Kidney epithelial cell (primary cell): Measurements from ENCODE around the gene YPEL2. TPM values are rescaled to one million over a fixed set of nuclear protein-coding genes. Genes with fewer than 3 reads are reported as not detected.
A peak's percentile ranks its signal among the peaks of the same experiment; 100 is the strongest.

ENCODE experiments used
- DNase-seq: peaks from one replicate; pipeline ENCODE4 v3.0.0-alpha.2; 2010; ENCODE audit warnings: low read depth
- H3K27me3 ChIP-seq: 2 replicates; pipeline ENCODE4 v1.6.0; 2011; ENCODE audit warnings: low read length; ENCODE audit not compliant: control insufficient read depth, insufficient read depth
- H3K36me3 ChIP-seq: 2 replicates; pipeline ENCODE4 v1.5.1; 2011; ENCODE audit warnings: low read length; ENCODE audit not compliant: control insufficient read depth, insufficient read depth
- H3K4me3 ChIP-seq: 2 replicates; pipeline ENCODE4 v1.5.1; 2011; ENCODE audit warnings: low read depth, mild to moderate bottlenecking, control low read depth, low read length
- CTCF ChIP-seq: IDR thresholded peaks from 2 replicates; pipeline ENCODE4 v1.5.1; 2011; ENCODE audit warnings: mild to moderate bottlenecking, moderate library complexity, low read length, control low read depth, inconsistent platforms; ENCODE audit not compliant: insufficient read depth, poor library complexity, severe bottlenecking
- total RNA-seq: library from RNA; depleted of rRNA; stranded (reverse); fragments of >200 nt; gene quantifications from 2 replicates; pipeline ENCODE4 v1.2.3, GENCODE V29; 2015

YPEL2 gene
- total RNA-seq, 1 donor from 2014 or later, result 16.8 TPM

- no peak for TF ChIP-seq CTCF
- H3K36me3 ChIP-seq, result no peaks in the 10 kb centered on the region
- H3K4me3 ChIP-seq, result no peak overlapping the region
- no peaks in the 10 kb centered on the region for H3K27me3 ChIP-seq
- DNase-seq, result no peak
Measured at GRCh38 chr17:59374612-59375011, 43.2 kb downstream of the YPEL2 start.

- Histone ChIP-seq H3K4me3 (no peak overlapping the region), H3K27me3 (no peaks in the 10 kb centered on the region), H3K36me3 (no peaks in the 10 kb centered on the region)
- DNase-seq, result no peak
- TF ChIP-seq CTCF, result no peak
Measured at GRCh38 chr17:59375857-59376256, 44.4 kb downstream of the YPEL2 start.

GRCh38 chr17:59376506-59376905 lies 45.1 kb downstream of the YPEL2 start:
- H3K27me3 ChIP-seq, result no peaks in the 10 kb centered on the region
- no peak overlapping the region for H3K4me3 ChIP-seq
- no peaks in the 10 kb centered on the region for H3K36me3 ChIP-seq
- TF ChIP-seq CTCF, result no peak
- DNase-seq, result no peak

GRCh38 chr17:59377410-59377809 lies 46.0 kb downstream of the YPEL2 start:
- TF ChIP-seq CTCF, result no peak
- no peaks in the 10 kb centered on the region for H3K36me3 ChIP-seq
- no peak overlapping the region for H3K4me3 ChIP-seq
- DNase-seq, result no peak
- H3K27me3 ChIP-seq, result no peaks in the 10 kb centered on the region

- H3K36me3 ChIP-seq, result no peaks in the 10 kb centered on the region
- no peaks in the 10 kb centered on the region for H3K27me3 ChIP-seq
- TF ChIP-seq CTCF, result no peak
- H3K4me3 ChIP-seq, result no peak overlapping the region
- DNase-seq, result peak; percentile 71
Measured at GRCh38 chr17:59378675-59379074, 47.2 kb downstream of the YPEL2 start.

- H3K27me3 ChIP-seq, result no peaks in the 10 kb centered on the region
- TF ChIP-seq CTCF, result no peak
- no peak for DNase-seq
- H3K4me3 ChIP-seq, result no peak overlapping the region
- no peaks in the 10 kb centered on the region for H3K36me3 ChIP-seq
Measured at GRCh38 chr17:59380474-59380873, 49.0 kb downstream of the YPEL2 start.
